Transverse colon (tissue), 4 donors: Measurements from ENCODE around the gene ARHGAP22. TPM values are rescaled to one million over a fixed set of nuclear protein-coding genes. Genes with fewer than 3 reads are reported as not detected.

Source experiments
- DNase-seq: peaks from one replicate; pipeline ENCODE4 v3.0.0-alpha.2; 2019
- H3K27ac ChIP-seq, 4 donors: fragments of 200-600 bp; sonication (generic); 2 replicates each; pipeline ENCODE4 v1.5.1; 2016 to 2018; ENCODE audit warnings: inconsistent platforms in 4 of 4
- H3K27me3 ChIP-seq: fragments of 200-600 bp; sonication (generic); 2 replicates; pipeline ENCODE4 v1.5.1; 2017; ENCODE audit warnings: inconsistent platforms
- H3K36me3 ChIP-seq, 4 donors: fragments of 200-600 bp; sonication (generic); 2 replicates each; pipeline ENCODE4 v1.5.1; 2017 to 2019; ENCODE audit warnings: inconsistent platforms in 4 of 4
- H3K4me1 ChIP-seq, 4 donors: fragments of 200-600 bp; sonication (generic); 2 replicates each; pipeline ENCODE4 v1.5.1; 2017 to 2020; ENCODE audit warnings: inconsistent platforms in 4 of 4
- H3K4me3 ChIP-seq, 4 donors: fragments of 200-600 bp; sonication (generic); 1 replicate in 1 of 4; 2 replicates in 3 of 4; pipeline versions ENCODE4 v1.5.1 to v1.6.1; 2017 to 2019; ENCODE audit warnings: inconsistent platforms in 4 of 4
- H3K9me3 ChIP-seq, 2 donors: fragments of 200-600 bp; sonication (generic); 2 replicates each; pipeline ENCODE4 v1.5.1; 2017 to 2019; ENCODE audit warnings: inconsistent platforms in 2 of 2
- EP300 ChIP-seq: sonication (generic); formaldehyde crosslinking; IDR thresholded peaks from one replicate; pipeline ENCODE4 v1.6.1; 2017; ENCODE audit warnings: antibody characterized with exemption, low read depth
- POLR2A ChIP-seq: fragments of 450-650 bp; IDR thresholded peaks from one replicate; pipeline ENCODE4 v1.6.1; 2016; ENCODE audit warnings: antibody characterized with exemption, mild to moderate bottlenecking, moderate library complexity
- POLR2AphosphoS5 ChIP-seq, 3 donors: sonication (generic); formaldehyde crosslinking; IDR thresholded peaks; one replicate each; pipeline ENCODE4 v1.6.1; 2016; ENCODE audit warnings: antibody characterized with exemption in 3 of 3
- WGBS, 2 donors: methylation state at CpG; one replicate each; pipeline ENCODE4 v1.1.5; 2018; ENCODE audit warnings: low coverage in 1 of 2; 5-methylcytosine and 5-hydroxymethylcytosine counted together
- in situ Hi-C, 4 donors: fragments of 200-750 bp; cut with MboI; loops; one replicate each; pipeline versions ENCODE4 v1.15.0 to v1.15.1; 2017; ENCODE audit warnings: low sequenced_read_pairs in 3 of 4, low pct_ligation_motif_present in 1 of 4, low pct_unique_long_range_greater_than_20kb in 1 of 4
- intact Hi-C: fragments of 100-400 bp; cut with DNase I; formaldehyde crosslinking; loops from one replicate; pipeline ENCODE4 v1.15.1; 2023; ENCODE audit warnings: low total_unique reads
- total RNA-seq, 4 donors: library from RNA; depleted of rRNA; stranded (reverse); fragments of >200 nt; gene quantifications; one replicate each; pipeline ENCODE4 v1.1.0, GENCODE V29; 2016
- TF ChIP-seq, protein P1 (sequence below), 5 experiments: fragments of 200-600 bp in 3 of 5; fragments of 450-650 bp in 2 of 5; sonication (generic) in 3 of 5; IDR thresholded peaks; 1 replicate in 2 of 5; 2 replicates in 3 of 5; pipeline ENCODE4 v1.5.1; 2016 to 2017; ENCODE audit warnings: antibody characterized with exemption in 5 of 5, inconsistent platforms in 3 of 5, mild to moderate bottlenecking in 2 of 5, moderate library complexity in 1 of 5

The ARHGAP22 gene
- total RNA-seq, 4 donors from 2014 or later, result 1.4 to 3.4 (median 1.7) TPM; not detected in 1

- peaks cover 2% of the 10 kb centered on the region for H3K27me3 ChIP-seq
- no peak for DNase-seq
- intact Hi-C loops, result no loop called here
- 81 to 85% methylated on average over 3 of the region's 3 CpGs for WGBS, 2 donors
- H3K9me3 ChIP-seq, result peaks cover 11 to 12% of the 10 kb centered on the region in 2 donors
- H3K36me3 ChIP-seq, result no peaks in the 10 kb centered on the region
- H3K4me1 ChIP-seq, result no peaks in the 10 kb centered on the region
- H3K27ac ChIP-seq, result no peak overlapping the region
- no peak overlapping the region for H3K4me3 ChIP-seq
- TF ChIP-seq POLR2A, result no peak
- TF ChIP-seq POLR2AphosphoS5 (IDR thresholded peaks at IDR 0.05), result no peak
- TF ChIP-seq EP300, result no peak
- TF ChIP-seq, protein P1, sequence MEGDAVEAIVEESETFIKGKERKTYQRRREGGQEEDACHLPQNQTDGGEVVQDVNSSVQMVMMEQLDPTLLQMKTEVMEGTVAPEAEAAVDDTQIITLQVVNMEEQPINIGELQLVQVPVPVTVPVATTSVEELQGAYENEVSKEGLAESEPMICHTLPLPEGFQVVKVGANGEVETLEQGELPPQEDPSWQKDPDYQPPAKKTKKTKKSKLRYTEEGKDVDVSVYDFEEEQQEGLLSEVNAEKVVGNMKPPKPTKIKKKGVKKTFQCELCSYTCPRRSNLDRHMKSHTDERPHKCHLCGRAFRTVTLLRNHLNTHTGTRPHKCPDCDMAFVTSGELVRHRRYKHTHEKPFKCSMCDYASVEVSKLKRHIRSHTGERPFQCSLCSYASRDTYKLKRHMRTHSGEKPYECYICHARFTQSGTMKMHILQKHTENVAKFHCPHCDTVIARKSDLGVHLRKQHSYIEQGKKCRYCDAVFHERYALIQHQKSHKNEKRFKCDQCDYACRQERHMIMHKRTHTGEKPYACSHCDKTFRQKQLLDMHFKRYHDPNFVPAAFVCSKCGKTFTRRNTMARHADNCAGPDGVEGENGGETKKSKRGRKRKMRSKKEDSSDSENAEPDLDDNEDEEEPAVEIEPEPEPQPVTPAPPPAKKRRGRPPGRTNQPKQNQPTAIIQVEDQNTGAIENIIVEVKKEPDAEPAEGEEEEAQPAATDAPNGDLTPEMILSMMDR (IDR thresholded peaks at IDR 0.05), result no peak
- in situ Hi-C loops, result no loop called here
Observed at GRCh38 chr10:48516911-48517310, 88.0 kb downstream of the ARHGAP22 start.

- intact Hi-C loops (no loop called here), in situ Hi-C loops (no loop called here)
- H3K27me3 ChIP-seq, result no peaks in the 10 kb centered on the region
- 88 to 90% methylated on average over 1 of the region's 1 CpG for WGBS, 2 donors
- TF ChIP-seq, protein P1 (IDR thresholded peaks at IDR 0.05), result no peak
- no peak for TF ChIP-seq POLR2AphosphoS5 (IDR thresholded peaks at IDR 0.05)
- TF ChIP-seq EP300, result no peak
- no peak for TF ChIP-seq POLR2A
- no peaks in the 10 kb centered on the region for H3K36me3 ChIP-seq
- H3K9me3 ChIP-seq, result peaks cover 11 to 12% of the 10 kb centered on the region in 2 donors
- H3K4me3 ChIP-seq, result no peak overlapping the region
- no peaks in the 10 kb centered on the region for H3K4me1 ChIP-seq
- DNase-seq, result no peak
- no peak overlapping the region for H3K27ac ChIP-seq
Observed at GRCh38 chr10:48514916-48515315, 90.0 kb downstream of the ARHGAP22 start.

DNA sequence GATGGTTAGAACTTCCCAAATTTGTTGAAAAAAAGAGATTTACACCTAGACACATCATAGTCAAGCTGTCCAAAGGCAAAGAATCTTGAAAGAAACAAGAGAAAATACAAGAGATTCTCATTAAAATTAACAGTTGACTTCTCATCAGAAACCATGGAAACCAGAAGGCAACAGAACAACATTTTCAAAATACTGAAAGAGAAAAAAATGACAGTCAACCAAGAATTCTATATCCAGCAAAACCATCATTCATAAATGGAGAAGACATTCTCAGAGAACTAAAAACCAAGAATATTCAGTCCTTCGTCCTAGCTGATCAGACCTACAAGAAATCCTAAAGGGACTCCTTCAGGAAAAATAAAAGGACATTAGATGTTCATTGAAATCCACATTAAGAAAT lies 90.6 kb downstream of the ARHGAP22 start:
- in situ Hi-C loops, result no loop called here
- H3K36me3 ChIP-seq, result no peaks in the 10 kb centered on the region
- H3K27me3 ChIP-seq, result no peaks in the 10 kb centered on the region
- H3K27ac ChIP-seq, result no peak overlapping the region
- intact Hi-C loops, result no loop called here
- WGBS, 2 donors, result 92 to 100% methylated on average over 1 of the region's 1 CpG
- TF ChIP-seq, protein P1 (IDR thresholded peaks at IDR 0.05), result no peak
- TF ChIP-seq POLR2A (no peak), EP300 (no peak), POLR2AphosphoS5 (IDR thresholded peaks at IDR 0.05) (no peak)
- H3K4me3 ChIP-seq, result no peak overlapping the region
- DNase-seq, result no peak
- H3K4me1 ChIP-seq, result no peaks in the 10 kb centered on the region
- H3K9me3 ChIP-seq, result peaks cover 11 to 12% of the 10 kb centered on the region in 2 donors

- Histone ChIP-seq H3K9me3 (peaks cover 11 to 12% of the 10 kb centered on the region in 2 donors), H3K27ac (no peak overlapping the region), H3K4me3 (no peak overlapping the region), H3K4me1 (no peaks in the 10 kb centered on the region), H3K36me3 (no peaks in the 10 kb centered on the region), H3K27me3 (no peaks in the 10 kb centered on the region)
- intact Hi-C loops (no loop called here), in situ Hi-C loops (no loop called here)
- WGBS, 2 donors, result 84 to 86% methylated on average over 2 of the region's 2 CpGs
- TF ChIP-seq, protein P1 (IDR thresholded peaks at IDR 0.05), result no peak
- TF ChIP-seq EP300 (no peak), POLR2AphosphoS5 (IDR thresholded peaks at IDR 0.05) (no peak), POLR2A (no peak)
- no peak for DNase-seq
Observed at GRCh38 chr10:48512861-48513260, 92.0 kb downstream of the ARHGAP22 start.
